ENCODE data around the gene HOXD3. TPM values are rescaled to one million over a fixed set of nuclear protein-coding genes. Genes with fewer than 3 reads are reported as not detected.

HOXD3 gene
- total RNA-seq, 1 donor from 2014 or later = not detected

GRCh38 chr2:176118601-176119339 is 38.3 kb upstream of the HOXD3 start:
- DNase-seq (ENCODE audit: low read depth) (no peak), FAIRE-seq (no peak)
- peaks cover 5% of the 10 kb centered on the region for H3K36me3 Mint-ChIP-seq (ENCODE audit: low read depth, unreplicated experiment)
- Histone ChIP-seq H3K9me3 (ENCODE audit: insufficient read depth, low read depth, low read length) (peaks cover 9% of the 10 kb centered on the region), H3K4me2 (ENCODE audit: low read length) (no peak overlapping the region), H2AFZ (ENCODE audit: low read depth, low read length) (no peak overlapping the region), H3K27me3 (ENCODE audit: insufficient read depth, low read length) (peaks cover 99% of the 10 kb centered on the region), H3K36me3 (ENCODE audit: insufficient read depth, low read length) (no peaks in the 10 kb centered on the region), H3K9ac (ENCODE audit: low read length) (no peak overlapping the region), H3K27ac (ENCODE audit: low read depth, low read length) (no peak overlapping the region), H3K4me3 (ENCODE audit: insufficient read depth, low read depth, low read length) (no peak overlapping the region), H3K79me2 (ENCODE audit: insufficient read depth, low read length) (no peaks in the 10 kb centered on the region), H4K20me1 (ENCODE audit: insufficient read depth, low read length) (no peaks in the 10 kb centered on the region), H3K4me1 (ENCODE audit: insufficient read depth, low read length) (peaks cover 8% of the 10 kb centered on the region)
- no peak overlapping the region for H3K4me3 Mint-ChIP-seq (ENCODE audit: unreplicated experiment)
- H3K9me3 Mint-ChIP-seq (ENCODE audit: unreplicated experiment) = peaks cover 40% of the 10 kb centered on the region
- no peaks in the 10 kb centered on the region for H3K4me1 Mint-ChIP-seq (ENCODE audit: low read depth, unreplicated experiment)
- TF ChIP-seq EZH2 (IDR thresholded peaks at IDR 0.05; ENCODE audit: insufficient read depth, low read length) = peak; percentile 51
- TF ChIP-seq CTCF (IDR thresholded peaks at IDR 0.05; ENCODE audit: insufficient read depth, low read depth, low read length) = peak; percentile 19
- H3K27ac Mint-ChIP-seq (ENCODE audit: unreplicated experiment) = no peak overlapping the region
- peaks cover 76% of the 10 kb centered on the region for H3K27me3 Mint-ChIP-seq (ENCODE audit: low read depth, unreplicated experiment)

- Mint-ChIP-seq H3K4me3 (ENCODE audit: unreplicated experiment) (no peak overlapping the region), H3K9me3 (ENCODE audit: unreplicated experiment) (peaks cover 40% of the 10 kb centered on the region), H3K36me3 (ENCODE audit: low read depth, unreplicated experiment) (peaks cover 5% of the 10 kb centered on the region), H3K27me3 (ENCODE audit: low read depth, unreplicated experiment) (peaks cover 76% of the 10 kb centered on the region), H3K27ac (ENCODE audit: unreplicated experiment) (no peak overlapping the region), H3K4me1 (ENCODE audit: low read depth, unreplicated experiment) (no peaks in the 10 kb centered on the region)
- Histone ChIP-seq H2AFZ (ENCODE audit: low read depth, low read length) (no peak overlapping the region), H3K79me2 (ENCODE audit: insufficient read depth, low read length) (no peaks in the 10 kb centered on the region), H3K4me1 (ENCODE audit: insufficient read depth, low read length) (peaks cover 8% of the 10 kb centered on the region), H3K27ac (ENCODE audit: low read depth, low read length) (no peak overlapping the region), H3K9ac (ENCODE audit: low read length) (no peak overlapping the region), H3K36me3 (ENCODE audit: insufficient read depth, low read length) (no peaks in the 10 kb centered on the region), H3K9me3 (ENCODE audit: insufficient read depth, low read depth, low read length) (peaks cover 9% of the 10 kb centered on the region), H3K27me3 (ENCODE audit: insufficient read depth, low read length) (peaks cover 99% of the 10 kb centered on the region), H3K4me3 (ENCODE audit: insufficient read depth, low read depth, low read length) (no peak overlapping the region), H3K4me2 (ENCODE audit: low read length) (no peak overlapping the region), H4K20me1 (ENCODE audit: insufficient read depth, low read length) (no peaks in the 10 kb centered on the region)
- DNase-seq (ENCODE audit: low read depth) = no peak
- FAIRE-seq = no peak
- TF ChIP-seq CTCF (IDR thresholded peaks at IDR 0.05; ENCODE audit: insufficient read depth, low read depth, low read length) (no peak), EZH2 (IDR thresholded peaks at IDR 0.05; ENCODE audit: insufficient read depth, low read length) (peak; percentile 38)
Measured at GRCh38 chr2:176120364-176121189, 36.5 kb upstream of the HOXD3 start.

All from astrocyte (in vitro differentiated cells and primary cell).